GM15510 (cell line): Measurements from ENCODE around the gene ASPG.

Experiments used
- POLR2A ChIP-seq: IDR thresholded peaks from 3 replicates; pipeline ENCODE4 v1.6.1; 2011; ENCODE audit warnings: borderline replicate concordance; ENCODE audit not compliant: insufficient read length; ENCODE audit errors: extremely low read depth

ASPG gene

GRCh38 chr14:104096318-104096717 lies 10.8 kb downstream of the ASPG start:
- TF ChIP-seq POLR2A = no peak

DNA sequence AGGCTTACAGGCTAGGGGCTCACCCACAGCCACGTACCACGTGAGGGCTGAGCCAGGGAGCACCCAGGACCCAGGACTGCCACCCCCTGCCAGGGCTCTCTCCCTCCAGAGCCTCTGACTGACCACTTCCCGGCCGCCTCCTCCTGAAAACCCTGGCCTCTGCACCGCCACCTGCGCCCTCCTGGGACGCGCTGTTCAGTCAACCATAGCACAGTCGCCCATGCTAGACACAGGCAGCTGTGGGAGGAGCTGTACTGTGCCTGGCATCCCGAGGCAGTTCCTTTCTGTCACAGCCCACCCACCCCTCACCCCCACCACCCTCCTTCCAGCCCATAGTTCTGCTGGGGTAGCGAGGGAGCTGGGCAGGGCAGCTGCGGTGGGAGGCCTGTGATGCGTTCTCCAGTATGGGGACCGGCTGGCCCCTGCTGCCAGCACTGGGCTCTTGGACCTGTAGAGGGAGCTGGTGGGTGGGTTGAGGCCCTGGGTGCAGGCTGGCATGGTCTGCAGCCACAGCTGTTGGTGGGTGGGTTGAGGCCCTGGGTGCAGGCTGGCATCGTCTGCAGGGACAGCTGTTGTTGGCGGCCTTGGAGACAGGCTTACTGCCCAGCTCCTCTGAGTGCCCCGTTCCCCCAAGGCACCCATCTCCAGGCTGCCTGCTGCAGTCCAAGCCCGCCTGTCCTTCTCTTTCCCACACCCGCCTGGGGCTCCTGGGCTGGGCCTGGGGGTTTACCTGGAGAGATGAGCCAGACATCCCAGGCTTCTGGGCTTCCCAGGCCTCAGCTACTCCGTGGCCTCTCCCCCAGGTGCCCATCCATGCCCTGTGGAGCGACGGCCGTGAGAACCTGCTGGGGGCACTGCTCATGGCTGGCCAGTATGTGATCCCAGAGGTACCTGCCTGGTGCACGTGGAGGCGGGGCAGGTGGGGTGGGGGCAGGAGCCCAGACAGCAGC lies 11.5 kb downstream of the ASPG start:
- no peak for TF ChIP-seq POLR2A

- TF ChIP-seq POLR2A = no peak
Observed at GRCh38 chr14:104098272-104099095, 13.0 kb downstream of the ASPG start.

- no peak for TF ChIP-seq POLR2A
Observed at GRCh38 chr14:104099096-104100041, 13.9 kb downstream of the ASPG start.

DNA sequence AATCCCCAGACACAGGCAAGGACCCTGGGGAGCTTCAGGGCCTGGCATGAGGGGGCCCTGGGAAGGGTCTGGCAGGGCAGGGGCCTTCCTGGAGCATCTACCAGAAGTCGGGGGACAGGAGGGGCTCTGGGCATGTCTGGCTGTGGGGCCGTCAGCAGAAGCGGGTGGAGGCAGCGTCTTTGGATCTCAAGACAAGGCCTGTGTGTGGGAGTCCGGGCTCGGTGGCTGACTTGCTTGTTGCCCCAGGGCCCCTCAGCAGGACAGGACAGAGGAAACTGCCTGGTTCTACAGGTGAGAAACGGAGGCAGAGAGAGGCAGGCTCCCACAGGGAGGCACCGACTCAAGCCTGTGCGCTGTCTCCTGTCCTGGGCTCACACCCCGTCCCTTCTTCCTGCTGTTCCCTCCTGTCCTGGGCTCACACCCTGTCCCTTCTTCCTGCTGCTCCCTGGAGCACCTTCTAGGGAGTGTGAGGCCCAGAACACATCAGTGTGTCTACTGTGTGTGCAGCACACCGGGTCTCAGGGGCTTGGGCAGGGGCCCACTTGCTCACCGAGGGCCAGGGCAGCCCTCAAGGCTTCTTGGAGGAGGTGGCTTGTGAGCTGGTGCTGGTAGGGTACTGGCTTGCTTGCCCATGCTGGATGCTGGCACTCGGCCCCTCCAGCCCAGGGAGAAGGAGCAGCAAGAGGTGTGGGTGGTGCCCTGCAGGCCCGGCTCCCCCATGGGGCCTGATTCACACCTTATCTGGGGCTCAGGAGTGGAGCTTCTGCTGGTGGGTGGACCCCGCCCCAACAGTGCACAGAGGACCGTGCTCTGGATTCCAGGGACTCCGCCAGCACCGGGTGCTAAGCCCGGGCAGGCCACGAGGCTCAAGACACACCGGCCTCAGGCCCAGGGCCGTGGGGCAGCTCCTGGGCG lies 14.9 kb downstream of the ASPG start:
- TF ChIP-seq POLR2A = no peak

GRCh38 chr14:104101086-104101621 lies 15.7 kb downstream of the ASPG start:
- TF ChIP-seq POLR2A = no peak

DNA sequence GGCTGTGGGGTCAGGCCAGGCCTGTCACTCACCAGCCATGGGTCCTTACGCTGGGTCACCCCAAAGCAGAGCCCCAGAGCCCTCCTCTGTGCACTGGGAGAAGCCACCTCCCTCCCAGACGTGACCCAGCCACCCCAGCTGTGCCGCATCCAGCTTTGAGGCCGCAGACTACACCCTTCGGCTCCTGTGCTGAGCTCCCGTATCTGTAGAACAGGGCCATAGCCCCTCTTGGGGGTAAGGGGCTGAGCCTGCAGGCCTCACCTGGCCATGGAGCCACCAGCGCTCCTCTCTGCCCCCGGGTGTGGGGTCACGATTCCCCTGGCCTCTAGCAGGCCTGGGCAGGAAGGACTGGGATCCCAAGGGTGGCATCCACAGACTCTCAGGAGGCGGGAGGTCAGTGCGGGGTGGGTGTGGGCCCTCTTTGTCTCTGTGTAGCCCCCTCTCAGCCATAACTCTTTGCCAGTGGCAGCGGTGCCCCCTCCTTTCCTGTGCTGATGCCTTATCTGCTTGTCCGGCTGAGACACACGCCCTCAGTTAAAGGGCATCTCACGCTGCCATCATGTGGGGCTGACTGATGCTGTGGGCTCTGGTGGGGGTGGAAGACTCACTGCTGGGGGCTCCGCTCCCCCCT lies 16.3 kb downstream of the ASPG start:
- TF ChIP-seq POLR2A = no peak

DNA sequence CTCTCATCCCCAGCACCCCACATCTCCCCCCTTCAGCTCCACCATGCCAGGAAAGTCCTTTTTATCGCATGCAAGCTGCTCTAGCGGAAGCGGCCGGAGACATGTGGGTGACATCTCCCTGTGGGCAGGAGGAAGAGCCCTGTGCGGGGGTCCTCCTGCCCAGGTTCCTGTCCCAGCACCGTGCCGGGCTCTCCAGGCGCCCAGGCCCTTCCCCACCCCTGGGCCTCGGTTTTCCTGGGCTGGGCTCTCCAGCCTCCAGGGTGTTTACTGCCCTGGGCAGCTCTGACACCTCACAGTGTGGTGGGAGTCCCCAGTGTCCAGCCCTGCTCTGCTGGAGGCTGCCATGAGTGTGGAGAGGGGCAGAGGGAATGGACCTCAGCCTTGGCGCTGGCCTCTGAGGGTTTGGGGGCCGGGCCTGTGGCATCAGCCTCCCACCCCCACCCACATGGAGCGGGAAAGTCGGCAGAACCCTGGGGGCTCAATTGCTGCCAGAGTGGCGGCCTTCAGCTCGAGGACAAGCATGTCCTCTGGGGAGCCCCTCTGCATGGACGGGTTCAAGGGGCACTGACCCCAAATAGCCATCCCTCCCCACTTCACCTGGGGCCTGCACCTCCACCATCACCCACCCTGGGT lies 16.9 kb downstream of the ASPG start:
- no peak for TF ChIP-seq POLR2A

- TF ChIP-seq POLR2A = no peak
Observed at GRCh38 chr14:104103061-104103445, 17.6 kb downstream of the ASPG start.

DNA sequence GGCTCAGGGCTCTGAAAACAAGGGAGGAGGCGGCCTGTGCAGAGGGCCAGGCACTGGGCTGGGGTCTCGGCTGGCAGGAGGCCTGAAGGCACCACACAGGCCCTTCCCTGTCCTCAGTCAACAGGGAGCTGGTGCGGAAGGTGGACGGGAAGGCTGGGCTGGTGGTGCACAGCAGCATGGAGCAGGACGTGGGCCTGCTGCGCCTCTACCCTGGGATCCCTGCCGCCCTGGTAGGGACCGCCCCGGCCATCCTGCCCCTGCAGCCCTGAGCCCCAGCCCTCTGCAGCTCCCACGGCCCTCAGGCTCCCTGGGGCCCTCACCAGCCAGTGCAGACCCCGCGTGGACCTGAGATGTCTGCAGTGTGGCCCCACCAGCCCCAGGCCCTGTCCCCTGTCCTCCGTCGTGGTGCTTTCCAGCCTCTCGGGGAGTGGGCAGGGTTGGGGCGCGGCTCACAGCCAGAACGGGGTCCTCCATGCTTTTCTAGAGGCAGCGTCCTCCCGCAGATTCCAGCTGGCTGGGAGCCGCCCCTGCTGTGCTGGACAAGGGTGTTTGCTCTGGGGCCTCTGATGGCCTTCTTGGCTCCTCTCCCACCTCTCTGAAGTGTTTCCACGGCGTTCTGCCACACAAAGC lies 18.1 kb downstream of the ASPG start:
- TF ChIP-seq POLR2A = no peak

GRCh38 chr14:104104076-104104901 lies 18.8 kb downstream of the ASPG start:
- no peak for TF ChIP-seq POLR2A
